Hematopoietic multipotent progenitor cell treated with erythropoietin and hydrocortisone succinate and interleukin-3 and kit ligand, for 17 days (in vitro differentiated cells): ENCODE measurements around the gene GUCA2B.
A peak's percentile ranks its signal among the peaks of the same experiment; 100 is the strongest.

Source experiments
- DNase-seq: peaks from one replicate; pipeline ENCODE4 v3.0.0-alpha.2; 2015; ENCODE audit warnings: low spot score

Gene GUCA2B

DNA sequence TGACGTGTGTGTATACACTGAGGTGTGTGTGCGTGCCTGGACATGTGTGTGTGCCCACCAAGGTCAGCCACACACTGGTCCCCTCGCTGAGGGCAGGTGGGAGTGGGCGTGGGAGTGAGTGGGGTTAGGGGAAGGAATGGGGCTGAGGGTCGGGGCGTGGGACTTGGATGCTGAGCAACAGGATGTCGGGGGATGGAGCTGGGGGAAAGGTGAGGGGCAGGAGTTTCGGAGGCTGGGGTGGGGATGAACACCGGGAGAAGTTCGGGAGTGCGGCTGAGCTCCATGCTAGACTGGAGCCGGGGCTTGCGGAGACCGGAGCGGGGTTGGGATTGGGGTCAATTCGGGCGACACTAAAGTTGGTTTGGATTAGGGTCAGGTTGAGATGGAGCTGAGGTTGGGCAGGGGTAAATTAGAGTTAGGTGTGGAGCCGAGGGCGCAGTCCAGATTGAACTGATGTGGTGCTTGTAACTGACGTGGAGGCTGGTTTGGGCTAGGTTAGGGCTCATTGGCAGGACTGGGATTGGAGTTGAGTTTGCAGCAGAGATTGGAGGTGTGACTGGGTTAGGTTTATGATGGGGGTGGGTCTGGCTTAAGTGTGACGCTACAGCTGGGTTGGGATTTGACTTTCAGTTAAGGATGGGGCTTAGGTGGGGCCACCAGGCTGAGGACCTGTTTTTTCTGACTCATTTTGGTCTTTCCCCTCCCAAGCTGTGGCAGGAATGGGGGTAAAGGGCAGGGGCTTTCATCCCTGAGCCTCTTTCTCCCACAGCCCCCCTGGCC lies 14.6 kb downstream of the GUCA2B start:
- no peak for DNase-seq

DNA sequence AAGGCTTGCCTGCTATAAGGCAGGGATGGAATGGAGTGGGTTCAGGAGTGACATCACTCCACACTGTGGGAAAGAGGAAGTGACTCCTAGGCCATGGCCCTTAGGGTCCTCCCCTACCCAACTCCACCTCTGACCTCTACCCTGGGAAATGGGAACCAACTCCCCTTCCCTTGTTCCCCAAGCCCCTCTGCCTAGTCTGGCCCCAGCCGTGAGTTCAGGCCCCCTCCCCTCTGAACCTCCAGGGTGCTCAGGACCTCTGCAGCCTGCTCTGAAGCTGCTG lies 15.1 kb downstream of the GUCA2B start:
- DNase-seq = no peak

DNA sequence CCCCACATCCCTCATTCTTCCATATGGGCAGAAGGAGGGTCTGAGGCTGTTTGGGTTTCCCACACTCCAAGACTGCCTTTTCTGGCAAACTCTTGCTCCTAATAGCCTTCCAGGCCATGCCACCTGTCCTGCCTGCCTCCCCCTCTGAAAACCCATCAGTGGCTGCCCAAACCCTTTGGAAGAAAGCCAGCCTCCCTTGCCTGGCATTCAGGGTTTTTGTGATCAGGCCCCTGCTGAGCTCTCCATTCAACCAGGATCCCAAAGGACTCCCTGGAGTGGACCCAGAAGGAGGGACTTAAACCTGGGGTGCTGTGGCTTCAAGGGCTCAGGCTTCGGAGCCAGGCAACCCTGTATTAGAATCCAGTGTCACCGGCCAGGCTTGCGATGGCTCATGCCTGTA lies 15.6 kb downstream of the GUCA2B start:
- DNase-seq = no peak

GRCh38 chr1:42170779-42171621 lies 17.8 kb downstream of the GUCA2B start:
- DNase-seq = no peak

GRCh38 chr1:42171679-42172266 lies 18.6 kb downstream of the GUCA2B start:
- no peak for DNase-seq

GRCh38 chr1:42172381-42173133 lies 19.3 kb downstream of the GUCA2B start:
- DNase-seq = no peak

DNA sequence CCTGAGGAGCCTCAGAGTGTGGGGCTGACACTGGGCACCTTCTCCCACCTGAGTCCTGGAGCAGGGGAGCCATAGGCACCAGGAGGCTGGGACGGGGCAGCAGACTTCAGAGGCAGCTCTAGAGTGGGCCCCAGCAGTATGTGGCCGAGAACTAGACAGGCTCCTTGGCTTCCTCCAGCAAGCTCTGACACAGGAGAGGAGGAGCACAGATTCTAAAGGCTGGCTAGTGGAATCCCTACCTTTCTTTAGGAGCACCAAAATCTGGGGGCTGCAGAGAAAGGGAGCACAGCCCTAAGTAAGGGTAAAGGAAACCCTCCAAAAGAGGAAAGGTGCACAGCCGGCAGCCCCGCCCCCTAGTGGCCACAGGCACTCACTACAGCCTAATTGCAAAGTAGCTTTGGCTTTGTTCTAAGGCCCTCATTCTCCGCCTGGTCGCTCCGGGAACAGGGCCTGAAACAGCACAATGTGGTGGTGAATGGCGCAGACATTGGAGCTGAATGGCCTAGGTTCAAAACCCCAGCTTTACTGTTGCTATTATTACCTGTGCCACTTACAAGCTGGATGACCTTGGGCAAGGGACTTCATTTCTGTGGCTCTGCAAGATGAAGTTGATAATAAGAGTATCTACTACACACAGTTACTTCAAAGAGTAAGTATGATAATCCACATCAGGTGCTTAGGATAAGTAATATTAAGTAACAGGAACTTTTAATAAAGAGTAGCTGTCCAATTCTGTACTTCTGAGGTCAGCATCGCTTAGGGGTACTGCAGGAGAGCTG lies 20.1 kb downstream of the GUCA2B start:
- DNase-seq = peak; percentile 59

DNA sequence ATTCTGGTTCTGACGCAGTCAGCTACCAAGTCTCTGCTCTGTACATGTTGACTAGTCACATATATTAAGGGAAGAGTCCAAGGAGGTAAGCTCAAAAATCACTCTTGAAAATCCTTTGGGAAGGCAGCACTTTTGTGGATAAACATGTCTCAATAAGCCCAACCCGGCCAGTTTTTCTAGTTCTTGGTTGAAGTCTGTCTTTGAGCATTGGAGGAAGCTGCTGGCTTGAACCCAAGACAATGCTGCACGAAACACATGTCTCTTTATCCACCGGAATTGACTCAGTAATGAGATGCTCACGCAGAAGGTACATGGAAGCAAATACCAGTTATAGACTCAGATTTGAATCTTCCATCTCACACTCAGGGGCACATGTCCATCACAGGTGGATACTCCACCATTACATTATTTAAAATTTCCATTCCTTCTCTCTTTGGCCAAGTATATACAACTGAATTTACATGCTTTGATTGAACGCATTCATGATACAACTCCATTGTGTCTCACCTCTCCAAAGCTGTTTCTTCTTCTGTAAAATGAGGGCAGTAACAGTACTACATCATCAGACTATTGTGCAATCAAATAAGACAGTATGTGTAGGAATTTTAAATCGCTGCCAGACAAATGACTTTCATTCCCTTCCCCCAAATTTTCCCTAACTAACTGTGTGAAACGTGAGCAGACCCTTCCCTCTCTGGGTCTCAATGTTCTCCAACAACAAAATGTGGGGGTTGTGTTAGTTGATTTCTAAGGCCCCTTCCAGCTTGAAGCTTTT lies 20.9 kb downstream of the GUCA2B start:
- DNase-seq = no peak

DNA sequence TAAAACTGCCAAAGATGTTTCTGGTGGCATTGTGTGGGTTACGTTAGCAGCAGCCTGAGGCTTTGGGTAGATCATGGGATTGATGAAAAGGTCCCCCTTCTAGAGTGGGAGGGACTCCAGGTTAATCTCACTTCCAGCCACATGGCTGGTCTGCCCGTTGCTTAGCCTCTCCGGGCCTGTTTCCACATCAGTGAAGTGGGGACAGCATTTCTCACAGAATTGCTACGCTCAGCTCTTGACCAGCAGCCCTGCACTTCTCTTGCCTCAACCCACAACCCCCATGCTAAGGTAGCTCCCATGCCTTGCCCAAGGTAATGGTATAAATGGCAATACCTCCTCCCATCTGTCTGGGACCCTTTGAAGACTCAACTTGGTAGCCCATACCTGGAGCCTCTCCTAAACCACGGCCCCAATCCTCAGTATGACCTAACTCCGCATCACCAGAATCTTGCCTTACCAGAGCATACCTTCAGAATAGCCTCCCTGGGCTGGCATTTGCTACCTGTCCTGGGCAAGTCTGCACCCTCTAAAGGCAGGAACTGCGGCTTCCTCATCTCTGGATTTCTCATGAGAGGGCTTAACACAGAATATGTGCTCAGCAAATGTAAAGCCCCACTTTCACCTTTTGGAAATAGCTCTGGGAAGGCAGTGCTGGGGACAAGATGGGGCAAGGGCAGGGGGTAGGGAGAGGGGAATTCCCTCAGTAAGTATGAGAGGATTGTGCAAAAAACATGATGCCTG lies 22.3 kb downstream of the GUCA2B start:
- no peak for DNase-seq

DNA sequence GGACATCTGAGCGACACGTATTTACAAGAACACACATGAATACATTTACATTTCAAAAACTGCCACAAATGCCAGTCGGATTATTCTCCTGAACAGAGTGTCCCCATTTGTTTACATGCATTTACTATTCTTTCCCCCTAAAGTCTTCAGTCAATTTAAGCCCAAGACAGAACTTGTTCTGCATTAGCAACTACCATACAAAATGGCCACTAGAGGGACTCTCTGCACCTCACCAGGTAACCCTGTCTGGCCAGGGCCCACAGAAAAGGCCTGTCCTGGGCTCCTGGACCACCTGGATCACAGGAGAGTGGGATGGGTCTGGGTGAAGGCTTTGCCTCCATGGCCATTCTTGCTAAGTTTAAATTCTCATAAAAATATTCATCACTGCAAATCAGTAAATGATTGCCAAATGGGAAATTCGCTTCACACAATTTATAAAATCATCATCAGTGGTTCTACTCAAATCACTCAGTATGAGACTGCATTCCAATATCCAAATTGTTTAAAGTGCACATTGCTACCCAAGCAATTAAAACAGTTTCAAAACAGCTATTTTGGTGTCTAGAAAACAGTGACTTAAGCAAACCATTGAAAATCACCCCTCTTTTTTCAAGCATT lies 23.8 kb downstream of the GUCA2B start:
- peak; percentile 42 for DNase-seq

GRCh38 chr1:42177541-42177981 lies 24.4 kb downstream of the GUCA2B start:
- no peak for DNase-seq

- no peak for DNase-seq
Measured at GRCh38 chr1:42178249-42178648, 25.0 kb downstream of the GUCA2B start.

DNA sequence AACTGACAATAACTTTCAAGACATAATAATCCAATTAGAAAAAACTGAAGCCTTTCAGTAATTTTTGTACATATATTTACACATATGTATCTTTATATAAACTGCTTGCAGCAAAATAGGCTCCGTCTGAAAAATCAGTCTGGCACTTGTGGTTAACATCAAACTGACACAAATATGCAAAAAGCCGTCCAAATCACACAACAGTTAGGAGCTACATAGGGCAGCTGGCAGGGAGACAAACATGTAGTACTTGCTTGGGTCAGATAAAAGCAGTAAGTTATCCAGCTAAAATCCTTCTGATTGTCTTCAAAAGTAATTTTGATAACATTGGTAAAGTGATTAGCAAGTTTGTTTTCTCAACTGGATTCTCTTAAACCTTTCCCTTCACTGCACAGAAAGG lies 26.1 kb downstream of the GUCA2B start:
- no peak for DNase-seq

GRCh38 chr1:42179900-42180329 lies 26.7 kb downstream of the GUCA2B start:
- DNase-seq = no peak

DNA sequence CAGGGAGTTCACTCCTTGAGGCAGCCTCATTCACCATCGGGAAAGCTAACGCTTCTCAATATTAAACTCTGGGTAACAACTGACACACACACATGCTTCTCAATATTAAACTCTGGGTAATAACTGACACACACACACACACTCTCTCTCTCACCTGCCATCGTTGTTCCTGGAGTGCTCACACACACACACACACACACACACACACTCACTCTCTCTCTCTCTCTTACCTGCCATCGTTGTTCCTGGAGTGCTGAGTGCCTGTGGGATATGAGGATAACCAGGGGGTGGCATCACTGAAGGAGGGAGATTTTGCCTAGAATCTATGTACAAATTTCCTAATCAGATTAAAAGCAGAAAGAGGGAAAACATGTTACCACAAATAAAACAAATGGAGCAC lies 28.5 kb downstream of the GUCA2B start:
- DNase-seq = no peak

GRCh38 chr1:42183210-42183956 lies 30.2 kb downstream of the GUCA2B start:
- DNase-seq = no peak

DNA sequence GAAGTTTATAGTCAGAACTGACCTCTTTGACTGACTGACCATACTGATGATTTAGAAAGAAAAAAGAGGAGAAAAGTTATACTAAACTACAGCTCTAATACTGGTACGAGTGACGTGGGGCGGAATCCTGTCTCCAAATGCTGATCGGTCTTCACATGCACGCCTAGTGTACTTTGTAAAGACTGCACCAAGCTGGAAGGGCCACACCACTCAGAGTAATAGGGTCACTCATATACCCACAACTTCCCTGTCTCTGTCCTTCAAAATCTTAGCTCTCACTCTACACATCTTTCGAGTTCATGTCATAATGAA lies 30.7 kb downstream of the GUCA2B start:
- no peak for DNase-seq

DNA sequence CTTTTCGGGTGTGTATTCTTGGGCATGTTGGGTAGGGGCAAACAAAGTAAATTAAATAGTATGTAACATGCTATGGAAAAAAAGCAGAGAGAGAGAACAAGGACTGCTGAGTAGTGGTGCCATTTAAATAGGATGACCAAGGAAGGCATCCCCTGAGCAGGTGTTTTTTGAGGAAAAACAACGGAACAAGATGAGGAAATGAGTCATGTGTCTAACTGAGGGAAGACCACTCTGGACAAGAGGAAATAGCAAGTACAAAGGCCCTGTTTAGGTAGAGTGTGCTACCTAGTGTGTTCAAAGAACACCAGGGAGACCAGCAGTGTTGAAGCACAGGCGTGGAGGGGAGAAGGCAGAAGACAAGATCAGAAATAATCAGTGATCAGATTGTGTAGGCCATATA lies 31.4 kb downstream of the GUCA2B start:
- DNase-seq = no peak

DNA sequence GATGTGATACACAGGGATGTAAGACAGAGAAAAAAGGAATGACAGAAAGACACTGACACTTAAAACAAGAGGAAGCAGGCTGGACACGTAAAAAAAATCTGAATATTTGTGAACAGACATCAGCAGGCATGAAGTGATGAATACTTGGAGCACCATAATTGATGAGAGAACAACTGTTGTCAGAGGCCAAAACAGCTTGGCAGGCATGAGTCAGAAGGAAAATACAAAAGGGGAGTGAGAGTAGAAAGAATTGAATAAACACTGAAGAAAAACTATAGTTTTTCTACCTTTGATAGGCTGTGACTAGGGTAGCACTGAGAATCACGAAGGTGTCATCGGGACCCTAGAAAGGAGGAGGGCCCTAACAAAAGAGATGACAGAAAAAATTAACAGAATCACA lies 32.9 kb downstream of the GUCA2B start:
- no peak for DNase-seq
